Measurements from ENCODE around the gene TMEM247. TPM values are rescaled to one million over a fixed set of nuclear protein-coding genes. Genes with fewer than 3 reads are reported as not detected.
A peak's percentile ranks its signal among the peaks of the same experiment; 100 is the strongest.

Gene TMEM247
- total RNA-seq, 1 experiment from 2014 or later = not detected

DNA sequence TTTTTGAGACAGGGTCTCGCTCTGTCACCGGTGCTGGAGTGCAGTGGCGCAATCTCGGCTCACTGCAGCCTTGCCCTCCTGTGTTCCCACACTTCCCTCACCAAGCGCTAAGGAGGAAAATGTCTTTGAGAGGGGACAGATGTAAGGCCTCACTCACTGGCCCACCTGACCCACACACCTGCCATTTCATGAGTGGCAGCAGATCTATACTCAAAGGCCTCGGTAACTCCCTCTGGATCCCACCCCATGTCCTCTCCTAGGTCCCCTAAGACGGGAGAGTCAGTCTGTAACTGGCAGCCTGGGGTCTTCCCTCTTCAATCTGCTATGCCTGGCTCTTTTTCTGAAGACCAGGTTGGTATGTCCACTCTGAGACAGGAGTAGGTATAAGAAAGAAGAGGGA lies 12.9 kb downstream of the TMEM247 start (continued):
- TF ChIP-seq, protein P1, sequence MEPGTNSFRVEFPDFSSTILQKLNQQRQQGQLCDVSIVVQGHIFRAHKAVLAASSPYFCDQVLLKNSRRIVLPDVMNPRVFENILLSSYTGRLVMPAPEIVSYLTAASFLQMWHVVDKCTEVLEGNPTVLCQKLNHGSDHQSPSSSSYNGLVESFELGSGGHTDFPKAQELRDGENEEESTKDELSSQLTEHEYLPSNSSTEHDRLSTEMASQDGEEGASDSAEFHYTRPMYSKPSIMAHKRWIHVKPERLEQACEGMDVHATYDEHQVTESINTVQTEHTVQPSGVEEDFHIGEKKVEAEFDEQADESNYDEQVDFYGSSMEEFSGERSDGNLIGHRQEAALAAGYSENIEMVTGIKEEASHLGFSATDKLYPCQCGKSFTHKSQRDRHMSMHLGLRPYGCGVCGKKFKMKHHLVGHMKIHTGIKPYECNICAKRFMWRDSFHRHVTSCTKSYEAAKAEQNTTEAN (CRISPR knock-in tag; IDR thresholded peaks at IDR 0.05) = no peak
- TF ChIP-seq ZNF671 (CRISPR knock-in tag; IDR thresholded peaks at IDR 0.05) (no peak), KAT7 (CRISPR knock-in tag; IDR thresholded peaks at IDR 0.05; ENCODE audit: borderline replicate concordance) (no peak), MYBL2 (CRISPR knock-in tag; IDR thresholded peaks at IDR 0.05) (no peak)
- TF ChIP-seq, protein P2, sequence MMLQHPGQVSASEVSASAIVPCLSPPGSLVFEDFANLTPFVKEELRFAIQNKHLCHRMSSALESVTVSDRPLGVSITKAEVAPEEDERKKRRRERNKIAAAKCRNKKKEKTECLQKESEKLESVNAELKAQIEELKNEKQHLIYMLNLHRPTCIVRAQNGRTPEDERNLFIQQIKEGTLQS (CRISPR knock-in tag; conservative IDR thresholded peaks at IDR 0.05) = no peak
- TF ChIP-seq, protein P3, sequence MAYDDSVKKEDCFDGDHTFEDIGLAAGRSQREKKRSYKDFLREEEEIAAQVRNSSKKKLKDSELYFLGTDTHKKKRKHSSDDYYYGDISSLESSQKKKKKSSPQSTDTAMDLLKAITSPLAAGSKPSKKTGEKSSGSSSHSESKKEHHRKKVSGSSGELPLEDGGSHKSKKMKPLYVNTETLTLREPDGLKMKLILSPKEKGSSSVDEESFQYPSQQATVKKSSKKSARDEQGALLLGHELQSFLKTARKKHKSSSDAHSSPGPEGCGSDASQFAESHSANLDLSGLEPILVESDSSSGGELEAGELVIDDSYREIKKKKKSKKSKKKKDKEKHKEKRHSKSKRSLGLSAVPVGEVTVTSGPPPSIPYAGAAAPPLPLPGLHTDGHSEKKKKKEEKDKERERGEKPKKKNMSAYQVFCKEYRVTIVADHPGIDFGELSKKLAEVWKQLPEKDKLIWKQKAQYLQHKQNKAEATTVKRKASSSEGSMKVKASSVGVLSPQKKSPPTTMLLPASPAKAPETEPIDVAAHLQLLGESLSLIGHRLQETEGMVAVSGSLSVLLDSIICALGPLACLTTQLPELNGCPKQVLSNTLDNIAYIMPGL (CRISPR knock-in tag; IDR thresholded peaks at IDR 0.05) = no peak

DNA sequence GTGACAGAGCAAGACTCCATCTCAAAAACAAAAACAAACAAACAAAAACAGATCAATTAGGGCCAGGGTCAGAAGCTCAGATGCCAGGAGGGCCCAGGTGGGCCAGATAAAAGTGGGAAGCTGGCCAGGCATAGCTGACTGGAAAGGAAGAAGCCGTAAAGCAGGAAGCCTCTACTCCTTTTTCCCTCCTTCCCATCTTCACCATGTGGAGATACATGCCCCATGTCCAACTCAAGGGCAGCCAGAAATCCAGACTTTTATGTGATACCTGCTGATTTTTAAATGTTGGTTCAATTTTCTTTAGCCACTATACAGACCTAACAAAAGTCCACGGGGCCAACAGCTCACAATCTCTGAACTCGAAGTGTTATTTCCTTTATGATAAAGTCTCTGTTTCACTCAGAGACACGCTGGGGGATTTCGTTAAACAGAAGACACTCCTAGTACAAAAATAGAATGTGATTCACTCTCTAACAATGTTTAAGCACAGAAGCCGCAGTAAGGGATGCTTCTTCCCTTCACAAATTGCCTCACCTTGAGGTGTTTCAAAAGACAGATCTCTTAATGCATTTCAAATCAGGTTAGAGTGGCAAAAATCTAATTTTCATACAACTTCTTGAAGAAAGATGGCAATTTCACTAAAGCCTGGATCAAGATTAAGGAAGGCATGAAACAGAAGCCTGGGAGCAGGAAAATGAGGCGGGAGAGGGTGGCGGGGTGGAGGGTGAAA lies 14.0 kb downstream of the TMEM247 start:
- CTCF ChIA-PET = no interaction called here
- no peaks in the 10 kb centered on the region for H3K36me3 Mint-ChIP-seq
- H3K4me1 Mint-ChIP-seq = peaks cover 21% of the 10 kb centered on the region
- peaks cover 25% of the 10 kb centered on the region for H3K27me3 Mint-ChIP-seq (ENCODE audit: low read depth)
- no peak overlapping the region for H3K27ac Mint-ChIP-seq
- H3K9me3 Mint-ChIP-seq = no peaks in the 10 kb centered on the region
- H3K4me3 Mint-ChIP-seq = no peak overlapping the region
- no peak for DNase-seq (ENCODE audit: low spot score)
- TF ChIP-seq CREM (CRISPR knock-in tag; IDR thresholded peaks at IDR 0.05) = no peak
- no peak for TF ChIP-seq SOX15 (CRISPR knock-in tag; IDR thresholded peaks at IDR 0.05)
- TF ChIP-seq CREB1 (CRISPR knock-in tag; IDR thresholded peaks at IDR 0.05) = no peak
- no peak for TF ChIP-seq FOXP1 (CRISPR knock-in tag; IDR thresholded peaks at IDR 0.05; ENCODE audit: borderline replicate concordance)
- TF ChIP-seq, protein P4, sequence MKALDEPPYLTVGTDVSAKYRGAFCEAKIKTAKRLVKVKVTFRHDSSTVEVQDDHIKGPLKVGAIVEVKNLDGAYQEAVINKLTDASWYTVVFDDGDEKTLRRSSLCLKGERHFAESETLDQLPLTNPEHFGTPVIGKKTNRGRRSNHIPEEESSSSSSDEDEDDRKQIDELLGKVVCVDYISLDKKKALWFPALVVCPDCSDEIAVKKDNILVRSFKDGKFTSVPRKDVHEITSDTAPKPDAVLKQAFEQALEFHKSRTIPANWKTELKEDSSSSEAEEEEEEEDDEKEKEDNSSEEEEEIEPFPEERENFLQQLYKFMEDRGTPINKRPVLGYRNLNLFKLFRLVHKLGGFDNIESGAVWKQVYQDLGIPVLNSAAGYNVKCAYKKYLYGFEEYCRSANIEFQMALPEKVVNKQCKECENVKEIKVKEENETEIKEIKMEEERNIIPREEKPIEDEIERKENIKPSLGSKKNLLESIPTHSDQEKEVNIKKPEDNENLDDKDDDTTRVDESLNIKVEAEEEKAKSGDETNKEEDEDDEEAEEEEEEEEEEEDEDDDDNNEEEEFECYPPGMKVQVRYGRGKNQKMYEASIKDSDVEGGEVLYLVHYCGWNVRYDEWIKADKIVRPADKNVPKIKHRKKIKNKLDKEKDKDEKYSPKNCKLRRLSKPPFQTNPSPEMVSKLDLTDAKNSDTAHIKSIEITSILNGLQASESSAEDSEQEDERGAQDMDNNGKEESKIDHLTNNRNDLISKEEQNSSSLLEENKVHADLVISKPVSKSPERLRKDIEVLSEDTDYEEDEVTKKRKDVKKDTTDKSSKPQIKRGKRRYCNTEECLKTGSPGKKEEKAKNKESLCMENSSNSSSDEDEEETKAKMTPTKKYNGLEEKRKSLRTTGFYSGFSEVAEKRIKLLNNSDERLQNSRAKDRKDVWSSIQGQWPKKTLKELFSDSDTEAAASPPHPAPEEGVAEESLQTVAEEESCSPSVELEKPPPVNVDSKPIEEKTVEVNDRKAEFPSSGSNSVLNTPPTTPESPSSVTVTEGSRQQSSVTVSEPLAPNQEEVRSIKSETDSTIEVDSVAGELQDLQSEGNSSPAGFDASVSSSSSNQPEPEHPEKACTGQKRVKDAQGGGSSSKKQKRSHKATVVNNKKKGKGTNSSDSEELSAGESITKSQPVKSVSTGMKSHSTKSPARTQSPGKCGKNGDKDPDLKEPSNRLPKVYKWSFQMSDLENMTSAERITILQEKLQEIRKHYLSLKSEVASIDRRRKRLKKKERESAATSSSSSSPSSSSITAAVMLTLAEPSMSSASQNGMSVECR (CRISPR knock-in tag; IDR thresholded peaks at IDR 0.05; ENCODE audit: borderline replicate concordance) = no peak
- TF ChIP-seq ZNF219 (CRISPR knock-in tag; IDR thresholded peaks at IDR 0.05; ENCODE audit: borderline replicate concordance) = no peak
- POLR2A ChIA-PET = no interaction called here
- no peak for ATAC-seq

DNA sequence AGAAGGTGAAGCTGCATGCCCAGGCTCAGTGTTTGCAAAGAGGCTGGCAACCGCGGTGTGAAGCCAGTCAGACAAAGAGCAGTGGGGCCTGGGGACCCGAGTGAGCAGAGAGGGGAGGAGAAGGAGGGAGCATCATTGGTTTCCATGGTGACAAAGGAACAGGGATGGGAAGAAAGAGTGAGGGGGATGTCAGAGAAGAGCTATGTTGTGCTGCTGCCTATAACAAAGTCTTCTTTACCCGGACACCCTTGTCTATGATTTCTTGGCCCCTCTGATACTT lies 14.5 kb downstream of the TMEM247 start:
- Mint-ChIP-seq H3K27me3 (ENCODE audit: low read depth) (peaks cover 30% of the 10 kb centered on the region), H3K9me3 (no peaks in the 10 kb centered on the region), H3K4me3 (no peak overlapping the region), H3K36me3 (no peaks in the 10 kb centered on the region), H3K27ac (no peak overlapping the region), H3K4me1 (peaks cover 21% of the 10 kb centered on the region)
- ChIA-PET POLR2A (no interaction called here), CTCF (interaction anchor here (0.6 kb wide), 1 partner anchor 199 kb away, joined by 3 read pairs; no protein-coding TSS in a partner anchor)
- ATAC-seq (peak; percentile 44), DNase-seq (ENCODE audit: low spot score) (no peak)
- TF ChIP-seq GABPB1 (CRISPR knock-in tag; IDR thresholded peaks at IDR 0.05) (no peak), FOXJ3 (CRISPR knock-in tag; IDR thresholded peaks at IDR 0.05; ENCODE audit: borderline replicate concordance) (no peak), NFYB (CRISPR knock-in tag; conservative IDR thresholded peaks at IDR 0.05; ENCODE audit: low read depth) (no peak), GRHL2 (CRISPR knock-in tag; IDR thresholded peaks at IDR 0.05; ENCODE audit: insufficient replicate concordance, severe bottlenecking) (no peak), NR3C1 (CRISPR knock-in tag; conservative IDR thresholded peaks at IDR 0.05; ENCODE audit: low read depth) (no peak), MXD4 (CRISPR knock-in tag; IDR thresholded peaks at IDR 0.05; ENCODE audit: borderline replicate concordance) (no peak), ZBTB21 (CRISPR knock-in tag; IDR thresholded peaks at IDR 0.05; ENCODE audit: borderline replicate concordance) (no peak)
- TF ChIP-seq, protein P5, sequence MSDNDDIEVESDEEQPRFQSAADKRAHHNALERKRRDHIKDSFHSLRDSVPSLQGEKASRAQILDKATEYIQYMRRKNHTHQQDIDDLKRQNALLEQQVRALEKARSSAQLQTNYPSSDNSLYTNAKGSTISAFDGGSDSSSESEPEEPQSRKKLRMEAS (CRISPR knock-in tag; IDR thresholded peaks at IDR 0.05) = no peak
- TF ChIP-seq, protein P6, sequence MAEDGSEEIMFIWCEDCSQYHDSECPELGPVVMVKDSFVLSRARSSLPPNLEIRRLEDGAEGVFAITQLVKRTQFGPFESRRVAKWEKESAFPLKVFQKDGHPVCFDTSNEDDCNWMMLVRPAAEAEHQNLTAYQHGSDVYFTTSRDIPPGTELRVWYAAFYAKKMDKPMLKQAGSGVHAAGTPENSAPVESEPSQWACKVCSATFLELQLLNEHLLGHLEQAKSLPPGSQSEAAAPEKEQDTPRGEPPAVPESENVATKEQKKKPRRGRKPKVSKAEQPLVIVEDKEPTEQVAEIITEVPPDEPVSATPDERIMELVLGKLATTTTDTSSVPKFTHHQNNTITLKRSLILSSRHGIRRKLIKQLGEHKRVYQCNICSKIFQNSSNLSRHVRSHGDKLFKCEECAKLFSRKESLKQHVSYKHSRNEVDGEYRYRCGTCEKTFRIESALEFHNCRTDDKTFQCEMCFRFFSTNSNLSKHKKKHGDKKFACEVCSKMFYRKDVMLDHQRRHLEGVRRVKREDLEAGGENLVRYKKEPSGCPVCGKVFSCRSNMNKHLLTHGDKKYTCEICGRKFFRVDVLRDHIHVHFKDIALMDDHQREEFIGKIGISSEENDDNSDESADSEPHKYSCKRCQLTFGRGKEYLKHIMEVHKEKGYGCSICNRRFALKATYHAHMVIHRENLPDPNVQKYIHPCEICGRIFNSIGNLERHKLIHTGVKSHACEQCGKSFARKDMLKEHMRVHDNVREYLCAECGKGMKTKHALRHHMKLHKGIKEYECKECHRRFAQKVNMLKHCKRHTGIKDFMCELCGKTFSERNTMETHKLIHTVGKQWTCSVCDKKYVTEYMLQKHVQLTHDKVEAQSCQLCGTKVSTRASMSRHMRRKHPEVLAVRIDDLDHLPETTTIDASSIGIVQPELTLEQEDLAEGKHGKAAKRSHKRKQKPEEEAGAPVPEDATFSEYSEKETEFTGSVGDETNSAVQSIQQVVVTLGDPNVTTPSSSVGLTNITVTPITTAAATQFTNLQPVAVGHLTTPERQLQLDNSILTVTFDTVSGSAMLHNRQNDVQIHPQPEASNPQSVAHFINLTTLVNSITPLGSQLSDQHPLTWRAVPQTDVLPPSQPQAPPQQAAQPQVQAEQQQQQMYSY (CRISPR knock-in tag; IDR thresholded peaks at IDR 0.05) = no peak

Data from WTC11 (cell line).